ENCODE measurements around the gene OPN5. TPM values are rescaled to one million over a fixed set of nuclear protein-coding genes. Genes with fewer than 3 reads are reported as not detected.

OPN5 gene
- total RNA-seq, 1 donor from 2014 or later: not detected

DNA sequence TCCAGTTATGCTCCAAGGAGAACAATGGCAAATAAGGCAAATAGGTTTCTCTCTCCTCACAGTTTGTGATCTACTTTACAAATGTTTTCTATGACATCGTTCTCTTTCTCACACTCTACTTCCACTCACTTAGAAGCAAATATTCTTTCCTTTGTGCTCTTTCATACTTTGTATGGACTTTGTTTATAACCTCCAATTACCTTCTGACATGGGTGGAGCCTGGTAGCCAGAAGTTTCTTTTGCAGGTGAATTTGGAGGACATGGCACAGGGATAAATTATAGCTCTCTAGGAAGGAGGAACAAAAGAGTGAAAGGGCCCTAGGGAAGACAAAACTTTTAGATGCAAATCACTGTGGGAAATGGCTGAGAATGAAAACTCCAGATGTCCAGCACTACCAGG, 69.3 kb downstream of the OPN5 start:
- DNase-seq (ENCODE audit: low read depth): no peak
- TF ChIP-seq, protein P1, sequence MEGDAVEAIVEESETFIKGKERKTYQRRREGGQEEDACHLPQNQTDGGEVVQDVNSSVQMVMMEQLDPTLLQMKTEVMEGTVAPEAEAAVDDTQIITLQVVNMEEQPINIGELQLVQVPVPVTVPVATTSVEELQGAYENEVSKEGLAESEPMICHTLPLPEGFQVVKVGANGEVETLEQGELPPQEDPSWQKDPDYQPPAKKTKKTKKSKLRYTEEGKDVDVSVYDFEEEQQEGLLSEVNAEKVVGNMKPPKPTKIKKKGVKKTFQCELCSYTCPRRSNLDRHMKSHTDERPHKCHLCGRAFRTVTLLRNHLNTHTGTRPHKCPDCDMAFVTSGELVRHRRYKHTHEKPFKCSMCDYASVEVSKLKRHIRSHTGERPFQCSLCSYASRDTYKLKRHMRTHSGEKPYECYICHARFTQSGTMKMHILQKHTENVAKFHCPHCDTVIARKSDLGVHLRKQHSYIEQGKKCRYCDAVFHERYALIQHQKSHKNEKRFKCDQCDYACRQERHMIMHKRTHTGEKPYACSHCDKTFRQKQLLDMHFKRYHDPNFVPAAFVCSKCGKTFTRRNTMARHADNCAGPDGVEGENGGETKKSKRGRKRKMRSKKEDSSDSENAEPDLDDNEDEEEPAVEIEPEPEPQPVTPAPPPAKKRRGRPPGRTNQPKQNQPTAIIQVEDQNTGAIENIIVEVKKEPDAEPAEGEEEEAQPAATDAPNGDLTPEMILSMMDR (conservative IDR thresholded peaks at IDR 0.05; ENCODE audit: low read depth, low read length): no peak
- no peak overlapping the region for H3K4me3 ChIP-seq (ENCODE audit: low read depth, low read length)

DNA sequence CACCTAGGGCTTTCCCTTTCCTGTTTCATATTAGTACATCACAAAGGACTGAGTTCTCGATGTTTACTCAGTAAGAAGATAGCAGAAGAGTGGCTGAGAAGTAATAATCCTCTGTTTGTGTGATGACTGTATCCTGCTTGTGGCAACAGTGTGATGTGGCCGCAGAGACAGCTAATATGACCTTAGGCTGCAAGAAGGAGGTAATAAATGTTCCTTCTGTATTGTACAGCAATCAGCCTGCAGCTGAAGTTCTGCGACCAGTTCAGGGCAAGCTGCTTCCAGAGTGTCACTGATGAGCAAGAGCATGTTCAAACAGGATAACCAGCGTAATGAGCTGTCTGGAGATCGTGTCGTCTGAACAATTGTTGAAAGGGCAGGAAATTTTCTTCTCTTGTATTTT, 70.9 kb downstream of the OPN5 start:
- no peak for DNase-seq (ENCODE audit: low read depth)
- TF ChIP-seq, protein P1 (conservative IDR thresholded peaks at IDR 0.05; ENCODE audit: low read depth, low read length): no peak
- H3K4me3 ChIP-seq (ENCODE audit: low read depth, low read length): no peak overlapping the region

DNA sequence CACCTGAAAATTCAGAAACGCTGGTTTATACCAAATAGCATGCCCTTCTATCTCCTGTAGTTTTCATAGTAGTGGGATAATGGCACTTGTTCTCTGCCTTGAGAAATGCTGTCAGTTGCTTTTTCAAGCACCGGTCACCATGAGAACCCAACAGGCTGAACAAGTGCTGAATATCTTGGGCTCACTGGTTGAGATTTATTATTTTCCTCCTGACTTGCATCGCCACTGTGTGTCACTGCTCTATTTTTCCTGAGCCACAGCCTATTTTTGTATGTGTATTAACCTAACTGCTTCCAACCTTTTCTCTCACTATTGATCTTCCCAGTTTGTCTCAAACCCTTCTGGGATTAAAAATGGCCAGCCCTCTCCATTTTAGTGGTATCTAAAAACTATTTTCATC, 71.9 kb downstream of the OPN5 start:
- TF ChIP-seq, protein P1 (conservative IDR thresholded peaks at IDR 0.05; ENCODE audit: low read depth, low read length): no peak

DNA sequence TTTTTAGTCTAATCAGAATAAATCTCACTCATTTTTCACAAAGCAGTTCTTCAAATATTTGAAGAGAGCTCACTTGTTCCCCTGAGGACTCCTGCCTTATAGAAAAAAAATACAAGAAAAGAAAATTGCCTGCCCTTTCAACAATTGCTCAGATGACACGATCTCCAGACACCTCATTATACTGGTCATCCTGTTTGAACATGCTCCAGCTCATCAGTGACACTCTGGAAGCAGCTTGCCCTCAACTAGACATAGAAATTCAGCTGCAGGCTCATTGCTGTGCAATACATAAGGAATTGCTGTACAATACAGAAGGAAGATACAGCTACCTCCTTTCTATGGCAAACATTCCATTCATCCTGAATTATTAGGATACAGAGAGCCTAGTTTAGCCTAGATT, 73.1 kb downstream of the OPN5 start:
- H3K4me3 ChIP-seq (ENCODE audit: low read depth, low read length): no peak overlapping the region
- TF ChIP-seq, protein P1 (conservative IDR thresholded peaks at IDR 0.05; ENCODE audit: low read depth, low read length): no peak
- DNase-seq (ENCODE audit: low read depth): no peak

More for the DNA sequence above, 71.9 kb downstream of the OPN5 start:
- DNase-seq (ENCODE audit: low read depth): no peak
- no peak overlapping the region for H3K4me3 ChIP-seq (ENCODE audit: low read depth, low read length)

DNA sequence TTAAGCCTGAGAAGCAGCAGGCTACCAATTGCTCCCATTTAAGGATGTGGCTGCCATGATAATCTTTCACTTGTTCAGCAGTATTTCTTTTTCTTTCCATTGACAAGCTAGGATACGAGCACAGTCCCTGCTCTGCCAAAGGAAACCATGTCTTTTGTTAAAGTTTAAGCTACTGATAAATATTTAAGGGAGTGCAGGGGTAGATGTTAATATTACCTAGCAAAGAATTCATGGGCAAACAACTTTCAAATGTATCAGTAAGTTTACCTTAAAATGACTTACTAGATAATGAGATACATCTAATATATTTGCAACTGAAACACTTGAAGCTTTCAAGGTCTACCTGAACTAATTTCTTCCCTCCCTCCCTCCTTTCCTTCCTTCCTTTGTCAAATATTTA, 77.3 kb downstream of the OPN5 start:
- TF ChIP-seq, protein P1 (conservative IDR thresholded peaks at IDR 0.05; ENCODE audit: low read depth, low read length): no peak
- DNase-seq (ENCODE audit: low read depth): no peak
- no peak overlapping the region for H3K4me3 ChIP-seq (ENCODE audit: low read depth, low read length)

DNA sequence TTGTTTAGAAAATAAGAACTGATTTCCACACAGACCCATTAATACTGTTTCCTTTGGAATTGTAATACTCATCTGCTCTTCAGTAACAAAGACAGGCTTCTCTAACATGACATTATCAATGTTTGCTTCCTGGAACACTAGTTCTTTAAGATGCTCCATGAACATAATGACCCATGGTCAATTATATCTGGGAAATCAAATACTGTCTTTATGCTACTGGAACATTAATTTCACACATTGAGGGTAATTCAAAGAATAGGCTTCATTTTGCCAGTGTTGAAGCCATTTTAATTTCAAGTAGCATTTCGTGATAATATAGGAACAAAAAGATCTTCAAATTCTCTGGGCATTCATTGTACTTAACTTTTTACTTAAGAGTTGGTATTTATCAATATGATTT, 80.9 kb downstream of the OPN5 start:
- TF ChIP-seq, protein P1 (conservative IDR thresholded peaks at IDR 0.05; ENCODE audit: low read depth, low read length): no peak
- H3K4me3 ChIP-seq (ENCODE audit: low read depth, low read length): no peak overlapping the region
- no peak for DNase-seq (ENCODE audit: low read depth)

DNA sequence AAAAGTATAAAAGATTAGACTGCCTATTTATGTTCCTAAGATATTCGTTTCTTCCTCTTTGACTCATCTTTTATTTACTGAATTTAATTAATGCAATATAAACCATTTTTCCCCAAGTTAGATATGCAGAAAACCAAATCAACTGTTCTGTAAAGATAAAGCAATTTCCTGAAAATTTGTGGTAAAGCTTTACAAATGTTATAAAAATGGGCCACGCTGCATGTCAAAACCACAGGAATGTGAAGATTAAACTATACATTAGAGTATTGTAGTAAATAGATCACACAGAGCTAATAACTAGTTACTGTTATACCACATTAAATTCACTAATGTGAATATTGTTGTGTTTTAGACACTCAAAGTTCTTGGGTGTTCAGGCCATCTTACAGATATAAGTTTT, 83.4 kb downstream of the OPN5 start:
- H3K4me3 ChIP-seq (ENCODE audit: low read depth, low read length): no peak overlapping the region
- TF ChIP-seq, protein P1 (conservative IDR thresholded peaks at IDR 0.05; ENCODE audit: low read depth, low read length): no peak
- no peak for DNase-seq (ENCODE audit: low read depth)
